Activated T-cell treated with anti-CD3 and anti-CD28 coated beads for 48 hours (primary cell): ENCODE data around the gene SLC44A5.
"Not testable (repeated sequence)": the region's sequence is repeated elsewhere in the genome, so short reads cannot be mapped to it uniquely, and the experiment has no call there.

Experiments used
- DNase-seq: peaks from one replicate; pipeline ENCODE4 v3.0.0-alpha.2; 2020; ENCODE audit warnings: low read depth

The SLC44A5 gene

DNA sequence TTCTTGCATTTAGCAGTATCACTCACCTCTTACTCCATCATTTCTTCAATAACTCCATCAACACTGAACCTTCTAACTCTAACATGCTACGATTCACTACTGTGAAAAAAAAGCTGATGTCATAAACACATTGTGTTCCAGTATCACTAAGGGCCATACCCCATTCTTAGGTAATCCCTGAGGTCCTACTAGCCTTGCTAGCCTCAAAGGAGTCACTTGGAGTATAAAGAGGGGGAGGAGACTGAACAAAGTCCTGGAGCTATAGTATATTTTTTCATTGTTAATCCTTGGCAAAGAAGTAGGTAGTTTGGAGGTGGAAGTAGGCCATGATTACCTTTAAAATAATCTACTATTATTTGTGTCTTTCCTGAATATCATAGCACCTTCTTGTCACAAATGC is at the start of gene SLC44A5:
TSS of gene SLC44A5 (minus strand) at position 101 of the 400 bp plus-strand sequence. CDS start 69,667 bp downstream, outside the sequence.
- DNase-seq: no peak

DNA sequence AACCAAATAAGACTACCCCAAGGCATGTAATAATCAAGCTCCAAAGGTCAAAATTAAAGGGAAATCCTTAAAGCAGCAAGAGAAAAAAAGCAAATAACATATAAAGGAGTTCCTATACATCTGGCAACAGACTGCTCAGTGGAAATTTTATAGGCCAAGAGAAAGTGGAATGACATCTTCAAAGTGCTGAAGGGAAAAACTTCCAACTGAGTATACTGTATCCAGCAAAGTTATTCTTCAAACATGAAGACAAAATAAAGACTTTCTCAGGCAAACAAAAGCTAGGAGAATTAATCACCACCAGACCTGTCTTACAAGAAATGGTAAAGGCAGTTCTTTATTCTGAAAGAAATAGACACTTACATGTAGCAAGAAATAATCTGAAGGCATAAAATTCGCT is 45.0 kb upstream of the SLC44A5 start:
- no peak for DNase-seq

DNA sequence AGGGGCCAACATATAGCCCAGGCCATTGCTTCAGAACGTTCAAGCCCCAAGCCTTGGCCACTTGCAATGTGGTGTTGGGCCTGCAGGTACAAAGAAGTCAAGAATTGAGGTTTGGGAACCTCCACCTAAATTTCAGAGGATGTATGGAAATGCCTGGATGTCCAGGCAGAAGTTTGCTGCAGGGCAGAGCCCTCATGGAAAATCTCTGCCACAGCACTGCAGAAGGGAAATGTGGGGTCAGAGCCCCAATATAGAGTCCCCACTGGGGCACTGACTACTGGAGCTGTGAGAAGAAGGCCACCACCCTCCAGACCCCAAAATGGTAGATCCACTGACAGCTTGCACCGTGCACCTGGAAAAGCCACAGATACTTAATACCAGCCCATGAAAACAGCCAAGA is 36.3 kb upstream of the SLC44A5 start:
- DNase-seq: not testable (repeated sequence)

DNA sequence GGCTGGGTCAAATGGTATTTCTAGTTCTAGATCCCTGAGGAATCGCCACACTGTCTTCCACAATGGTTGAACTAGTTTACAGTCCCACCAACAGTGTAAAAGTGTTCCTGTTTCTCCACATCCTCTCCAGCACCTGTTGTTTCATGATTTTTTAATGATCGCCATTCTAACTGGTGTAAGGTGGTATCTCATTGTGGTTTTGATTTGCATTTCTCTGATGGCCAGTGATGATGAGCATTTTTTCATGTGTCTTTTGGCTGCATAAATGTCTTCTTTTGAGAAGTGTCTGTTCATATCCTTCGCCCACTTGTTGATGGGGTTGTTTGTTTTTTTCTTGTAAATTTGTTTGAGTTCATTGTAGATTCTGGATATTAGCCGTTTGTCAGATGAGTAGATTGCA is 34.2 kb upstream of the SLC44A5 start:
- not testable (repeated sequence) for DNase-seq

DNA sequence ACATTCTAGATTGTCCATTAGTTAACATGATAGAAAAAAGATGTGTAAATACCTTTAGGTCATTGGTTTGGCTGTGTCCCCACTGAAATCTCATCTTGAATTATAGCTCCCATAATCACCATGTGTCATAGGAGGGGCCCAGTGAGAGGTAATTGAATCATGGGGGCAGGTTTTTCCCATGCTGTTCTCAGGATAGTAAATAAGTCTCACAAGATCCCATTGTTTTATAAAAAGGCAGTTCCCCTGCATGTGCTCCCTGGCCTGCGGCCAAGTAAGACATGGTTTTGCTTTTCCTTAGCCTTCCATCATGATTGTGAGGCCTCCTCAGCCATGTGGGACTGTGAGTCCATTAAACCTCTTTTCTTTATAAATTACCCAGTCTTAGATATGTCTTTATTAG is 32.5 kb upstream of the SLC44A5 start:
- no peak for DNase-seq

DNA sequence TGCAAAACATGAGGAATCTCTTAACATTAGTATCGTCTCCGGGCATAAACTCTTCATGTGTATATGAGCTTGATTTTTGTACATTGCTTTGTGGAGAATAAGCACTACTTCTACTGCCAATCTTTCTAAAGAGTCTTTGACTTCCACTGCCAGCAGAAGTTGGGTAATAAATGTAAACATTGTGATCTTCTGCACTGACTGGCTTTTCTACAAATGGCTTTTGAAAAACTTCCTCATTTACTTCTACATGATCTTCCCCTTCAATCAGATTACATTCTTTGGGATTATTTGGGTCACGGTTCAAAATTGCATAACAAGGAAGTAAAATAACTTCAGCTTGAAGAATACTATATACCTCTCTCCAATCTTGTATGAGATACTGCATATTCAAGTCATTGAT is 30.4 kb upstream of the SLC44A5 start:
- DNase-seq: no peak

DNA sequence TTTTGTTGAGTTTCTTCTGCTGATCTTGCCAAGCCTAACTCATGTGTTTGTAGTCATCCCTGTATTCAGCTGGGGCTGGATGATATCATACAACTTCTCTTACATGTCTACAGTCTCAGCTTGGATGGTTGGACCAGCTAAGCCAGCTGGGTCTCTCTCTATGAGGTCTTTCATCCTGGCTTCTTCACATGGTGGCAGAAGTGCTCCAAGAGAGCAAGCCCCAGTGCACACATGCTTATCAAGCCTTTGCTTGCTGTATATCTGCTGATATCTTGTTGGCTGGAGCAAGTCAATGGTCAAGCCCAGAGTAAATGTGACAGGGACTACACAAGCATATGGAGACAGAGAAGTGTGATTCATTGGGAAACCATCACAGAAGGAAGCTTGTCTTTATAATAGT is 29.2 kb upstream of the SLC44A5 start:
- DNase-seq: no peak

DNA sequence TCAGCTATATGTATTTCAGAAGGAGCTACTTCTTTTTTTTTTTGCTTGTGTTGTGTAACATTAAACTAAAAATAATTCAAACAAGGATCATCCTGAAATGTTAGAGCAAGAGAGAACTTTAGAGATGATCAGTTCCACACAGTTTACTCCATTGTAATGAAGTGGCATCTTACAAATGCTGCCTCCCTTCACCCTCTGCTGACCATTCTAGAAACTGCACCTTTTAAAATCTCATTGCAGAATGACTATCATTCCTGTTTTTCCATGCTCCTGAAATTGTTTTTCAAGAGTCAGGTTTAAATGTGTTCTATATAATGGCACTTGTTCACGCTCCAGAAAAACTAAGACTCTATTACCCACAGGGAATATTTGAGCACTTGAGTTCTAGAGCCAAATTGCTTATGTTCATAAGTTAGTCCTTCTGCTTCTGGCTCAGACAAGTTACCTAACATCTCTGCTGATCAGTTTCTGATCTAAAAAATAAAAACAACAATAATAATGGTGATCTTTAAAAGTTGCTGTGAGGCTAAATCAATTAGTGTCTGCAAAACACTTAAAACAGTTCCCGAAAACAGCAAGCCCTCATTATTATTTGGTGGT is 21.5 kb upstream of the SLC44A5 start:
- DNase-seq: no peak

DNA sequence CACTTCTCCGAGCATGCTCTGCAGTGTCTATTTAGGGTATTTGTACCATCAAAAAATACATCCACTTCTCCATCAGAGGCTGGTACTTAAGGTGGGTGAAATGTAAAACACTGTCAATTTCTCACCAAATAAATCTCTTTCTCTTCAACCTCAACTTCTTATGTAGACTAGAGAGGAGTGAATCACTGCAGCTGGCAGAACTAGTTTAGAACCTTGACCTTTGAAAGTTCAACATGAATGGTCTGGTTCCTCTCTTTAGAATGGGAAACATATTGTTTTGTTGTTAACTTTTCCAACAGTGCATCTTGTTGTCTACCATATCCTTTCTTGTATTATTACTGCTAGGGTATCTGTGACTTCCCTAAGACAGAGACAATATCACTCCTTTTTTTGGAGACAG is 20.1 kb upstream of the SLC44A5 start:
- no peak for DNase-seq

DNA sequence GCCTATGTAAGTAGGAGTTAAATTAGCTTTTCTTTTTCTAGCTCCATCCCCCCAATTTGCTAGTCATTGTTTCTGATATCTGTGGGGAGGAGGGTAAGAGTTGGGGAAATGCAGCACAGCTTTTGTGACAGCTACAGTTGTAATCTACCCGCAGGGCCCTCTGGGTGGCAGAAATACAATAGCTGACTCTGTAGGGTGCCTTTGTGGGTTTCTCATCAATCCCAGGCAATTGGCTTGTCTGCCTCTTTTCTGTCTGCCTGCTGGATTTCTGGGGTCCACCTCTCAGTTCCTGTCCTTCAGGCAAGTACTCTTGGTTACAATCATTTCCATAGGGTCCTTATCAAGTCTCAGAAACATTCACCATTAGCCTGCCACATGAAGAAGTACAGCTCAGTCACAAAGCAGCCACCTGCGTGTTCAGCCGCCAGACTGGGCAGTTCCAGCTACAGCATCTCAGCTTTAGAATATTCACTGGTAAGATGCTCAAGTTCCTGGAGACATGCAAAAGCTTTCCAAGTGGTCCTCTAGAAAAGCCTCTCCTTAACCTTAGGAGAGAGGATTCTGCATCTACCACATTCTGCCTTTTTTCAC is 19.2 kb upstream of the SLC44A5 start:
- DNase-seq: no peak

DNA sequence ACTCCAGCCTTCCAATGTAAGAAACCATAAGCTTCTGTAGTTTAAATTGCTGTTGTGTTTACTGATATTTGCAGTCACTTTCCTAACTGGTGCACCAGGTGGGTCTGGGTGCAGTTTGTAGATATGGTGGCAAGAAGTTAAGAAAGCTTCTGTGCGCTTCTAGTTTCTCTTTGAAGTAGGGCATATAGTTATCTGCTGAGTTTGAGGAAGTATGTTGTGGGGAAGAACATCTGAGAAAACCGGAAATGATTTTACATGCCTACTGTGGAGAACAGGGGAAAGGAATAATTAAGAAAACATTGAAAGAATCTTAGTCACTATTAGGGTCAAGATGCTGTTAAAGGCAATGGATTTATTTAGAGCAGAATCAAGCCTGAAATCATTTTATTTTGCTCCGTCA is 14.9 kb upstream of the SLC44A5 start:
- DNase-seq: no peak

DNA sequence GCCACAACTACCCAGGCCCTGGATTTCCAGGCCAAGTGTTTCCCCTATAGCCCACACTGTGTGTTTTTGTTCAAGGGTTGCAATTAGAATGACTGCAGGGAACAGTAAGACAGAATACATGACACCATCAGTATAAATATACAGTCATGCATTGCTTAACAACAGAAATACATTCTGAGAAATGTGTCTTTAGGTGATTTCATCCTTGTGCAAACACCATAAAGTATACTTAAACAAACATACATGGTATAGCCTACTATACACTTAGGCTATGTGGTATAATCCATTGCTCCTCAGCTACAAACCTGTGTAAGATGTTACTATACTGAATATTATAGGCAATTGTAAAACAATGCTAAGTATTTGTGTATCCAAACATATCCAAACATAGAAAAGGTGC is 7.5 kb upstream of the SLC44A5 start:
- DNase-seq: no peak

DNA sequence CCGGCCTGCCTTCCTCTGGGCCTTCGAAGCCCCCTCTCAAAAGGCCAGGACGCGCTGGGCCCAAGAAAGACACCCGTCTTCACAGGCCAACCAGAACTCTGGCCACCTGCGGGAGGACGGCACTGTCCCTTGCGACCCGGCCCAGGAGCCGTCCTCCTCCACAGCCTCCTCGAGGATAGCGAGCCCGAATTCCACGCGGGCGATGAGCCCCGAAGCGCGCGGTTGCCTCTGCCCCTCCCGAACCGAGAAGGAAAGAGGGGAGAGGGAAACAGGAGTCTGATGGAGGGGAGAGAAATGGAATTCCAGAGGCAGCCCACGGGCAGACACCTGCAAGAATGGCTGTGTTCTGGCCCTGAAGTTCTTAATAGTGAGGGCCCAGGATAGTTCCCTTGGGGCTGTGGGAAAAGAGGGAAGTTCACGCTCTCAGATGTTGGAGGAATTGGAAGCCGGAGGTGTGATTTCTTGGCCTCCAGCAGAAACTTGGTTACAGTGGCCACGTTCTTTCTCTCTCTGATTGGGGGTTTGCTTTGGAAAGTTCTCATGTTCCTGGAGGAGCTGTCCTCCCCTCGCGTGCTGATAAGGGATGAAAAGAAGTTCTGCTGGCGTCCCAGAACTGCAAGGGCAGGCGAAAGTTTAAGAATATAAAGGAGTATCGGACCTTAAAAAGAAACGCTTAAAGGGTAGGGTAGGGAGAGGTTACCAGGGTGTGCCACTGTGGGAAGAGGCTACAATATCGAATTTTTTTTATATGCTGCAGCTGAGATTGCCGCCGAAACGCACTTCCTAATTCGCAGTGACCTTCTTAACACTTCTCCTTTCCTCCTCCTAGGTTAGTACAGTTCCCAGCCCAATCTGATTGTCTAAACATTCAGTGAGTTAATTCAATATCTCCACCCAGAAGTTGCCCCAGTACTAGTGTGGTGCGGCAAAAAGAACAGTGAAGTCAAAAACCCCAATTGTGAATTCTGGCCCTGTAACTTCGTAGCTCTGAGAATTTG is 5.8 kb upstream of the SLC44A5 start:
- no peak for DNase-seq

DNA sequence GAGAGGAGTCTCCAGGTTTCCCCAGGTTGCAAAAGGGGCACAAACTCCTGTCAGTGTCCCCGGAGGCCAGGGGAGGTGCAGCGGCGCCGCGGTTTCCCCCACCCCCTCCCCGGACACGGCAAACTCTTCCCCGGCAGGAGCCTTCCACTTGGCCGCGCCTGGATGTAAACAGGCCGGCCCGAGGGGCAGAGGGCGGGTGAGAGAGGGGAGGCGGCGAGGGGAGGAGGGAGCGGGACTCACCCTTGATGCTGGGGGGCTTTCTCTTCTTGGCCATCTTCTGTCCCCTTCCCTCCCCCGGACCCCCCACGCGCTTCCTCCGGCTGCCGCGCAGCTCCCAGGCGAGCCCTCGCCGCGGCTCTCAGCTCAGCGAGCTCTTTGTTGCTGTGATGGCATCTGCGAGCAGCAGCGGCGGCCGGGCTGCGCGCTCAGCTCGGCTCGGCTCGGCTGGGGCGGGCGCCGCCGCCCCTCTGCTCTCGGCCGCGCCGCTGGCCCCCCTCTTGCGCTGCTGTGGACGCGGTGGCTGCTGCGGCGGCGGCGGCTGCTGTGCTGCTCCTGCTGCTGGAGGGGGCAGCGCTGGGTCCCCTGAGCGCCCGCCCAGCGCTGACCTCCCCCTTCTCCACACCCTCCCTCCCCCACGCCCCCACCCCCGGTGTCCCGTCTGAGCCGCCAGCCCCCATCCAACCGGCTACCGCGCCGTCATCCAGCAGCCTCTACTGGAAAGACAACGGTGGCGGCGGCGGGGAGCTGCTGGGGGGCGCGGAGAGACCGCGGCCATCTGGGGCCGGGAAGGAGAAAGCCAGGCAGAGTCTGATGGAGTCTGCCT is 4.9 kb upstream of the SLC44A5 start:
- no peak for DNase-seq

DNA sequence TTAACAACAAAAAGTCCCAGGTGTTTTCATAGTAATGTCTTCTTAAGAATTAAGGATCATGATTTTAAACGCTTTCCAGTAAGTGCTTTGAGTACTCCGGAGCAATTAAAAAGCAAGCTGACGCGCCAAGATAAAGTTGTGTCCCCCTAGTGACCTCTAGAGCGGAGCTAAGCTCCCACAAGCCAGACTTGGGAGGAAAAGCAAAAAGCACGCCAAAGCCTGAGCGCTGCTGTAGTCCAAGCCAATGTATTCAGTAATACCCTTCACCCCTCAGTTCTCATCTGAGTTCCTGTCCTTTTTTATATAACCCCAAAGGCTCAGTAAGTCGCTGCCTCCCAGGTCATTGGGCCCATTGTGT is 3.5 kb upstream of the SLC44A5 start:
- DNase-seq: no peak

DNA sequence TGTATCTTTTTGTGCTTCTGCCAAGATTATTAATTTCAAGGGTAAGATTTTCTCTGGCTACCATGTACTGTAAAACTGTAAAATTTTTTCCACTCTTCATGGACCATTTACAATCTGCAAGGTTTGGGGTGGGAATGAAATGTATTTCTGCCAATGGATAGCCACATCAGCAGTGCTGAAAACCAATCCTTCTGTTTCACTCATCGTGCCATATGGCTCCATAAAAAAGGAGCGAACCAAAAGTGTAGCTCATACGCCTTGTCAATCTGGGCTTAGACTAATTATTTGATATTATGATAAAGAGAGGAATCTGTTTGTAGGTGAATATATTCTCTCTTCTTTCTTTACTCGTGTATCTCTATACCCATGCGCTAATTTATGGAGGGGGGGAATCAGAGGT is 3.0 kb upstream of the SLC44A5 start:
- no peak for DNase-seq

DNA sequence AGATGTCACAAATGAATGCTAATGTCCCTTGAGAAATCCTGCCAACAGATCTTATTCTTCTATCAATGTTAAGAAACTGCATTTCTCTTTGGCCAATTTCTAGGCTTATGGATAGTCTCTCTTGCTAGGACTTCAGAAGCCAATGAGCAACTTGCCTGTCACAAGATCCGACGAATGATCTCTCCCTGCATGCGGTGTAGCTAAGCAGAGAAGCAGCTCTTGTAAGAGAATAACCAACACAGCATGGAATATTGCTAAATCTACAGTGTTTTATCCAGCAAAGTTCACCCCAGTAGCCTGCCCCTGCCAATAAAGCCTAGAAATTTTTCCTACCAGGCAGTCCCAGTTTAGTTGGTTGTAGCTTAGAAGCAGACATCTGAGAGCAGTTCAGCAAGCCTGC is 2.1 kb upstream of the SLC44A5 start:
- DNase-seq: no peak

DNA sequence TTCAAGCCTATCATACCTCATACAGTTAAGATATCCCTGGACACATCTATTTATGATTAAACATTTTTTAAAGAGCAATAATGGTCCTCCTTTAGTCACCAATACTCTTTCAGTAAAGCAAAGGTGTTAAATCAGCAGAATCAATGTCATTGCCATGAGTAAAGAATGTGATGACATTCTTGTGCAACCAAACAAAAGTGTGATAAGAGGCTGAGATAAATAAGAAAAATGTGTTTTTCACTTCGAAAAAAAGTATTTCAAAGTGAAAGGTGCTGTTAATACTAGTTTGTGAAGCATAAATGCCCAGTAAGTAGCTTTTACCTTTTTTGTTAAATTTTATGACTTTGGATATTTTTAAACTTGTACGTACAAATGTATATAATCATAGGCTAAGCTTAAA is 8.4 kb downstream of the SLC44A5 start:
- DNase-seq: no peak

DNA sequence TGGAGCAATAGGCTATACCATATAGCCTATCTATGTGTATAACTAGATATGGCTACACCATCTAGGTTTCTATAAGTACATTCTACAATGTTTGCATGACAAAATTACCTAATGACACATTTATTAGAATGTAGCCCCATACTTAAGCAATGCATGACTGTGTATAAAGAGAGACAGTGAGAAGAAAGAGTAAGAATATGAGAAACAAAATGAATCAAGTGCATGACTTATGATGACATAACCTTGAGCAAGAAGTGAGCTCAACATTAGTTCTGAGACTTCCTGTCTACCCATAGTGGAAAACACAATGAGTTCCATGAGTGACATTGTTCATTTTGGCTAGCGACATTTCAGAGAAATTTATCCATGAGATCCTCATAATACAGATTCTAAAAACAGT is 10.1 kb downstream of the SLC44A5 start:
- no peak for DNase-seq

DNA sequence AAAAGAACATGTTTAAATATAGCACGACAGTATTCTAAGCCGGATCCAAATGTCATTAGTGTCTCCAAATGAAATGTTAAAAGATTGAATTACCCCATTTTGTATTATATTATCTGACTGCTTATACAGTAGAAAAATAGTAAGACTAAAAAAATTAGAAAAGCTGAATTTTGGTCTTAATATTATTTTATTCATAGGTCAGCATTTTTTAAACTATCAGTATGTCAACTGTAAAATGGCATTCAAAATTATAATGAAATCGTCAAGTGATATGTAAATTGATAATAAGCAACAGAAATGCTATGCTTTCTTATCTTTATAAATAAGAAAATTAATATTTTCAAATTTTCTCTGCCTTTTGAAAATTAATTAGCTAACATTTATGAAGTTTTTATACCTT is 16.6 kb downstream of the SLC44A5 start:
- DNase-seq: no peak

DNA sequence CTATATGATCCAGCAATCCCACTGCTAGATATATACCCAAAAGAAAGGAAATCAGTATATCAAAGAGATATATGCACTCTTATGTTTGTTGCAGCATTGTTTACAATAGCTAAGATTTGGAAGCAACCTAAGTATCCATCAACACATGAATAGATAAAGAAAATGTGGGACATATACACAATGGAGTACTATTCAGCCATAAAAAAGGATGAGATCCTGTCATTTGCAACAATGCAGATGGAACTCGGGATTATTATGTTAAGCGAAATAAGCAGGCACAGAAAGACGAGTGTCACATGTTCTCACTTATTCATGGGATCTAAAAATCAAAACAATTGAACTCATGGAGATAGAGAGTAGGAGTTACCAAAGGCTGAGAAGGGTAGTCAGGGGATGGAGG is 17.5 kb downstream of the SLC44A5 start:
- DNase-seq: not testable (repeated sequence)

DNA sequence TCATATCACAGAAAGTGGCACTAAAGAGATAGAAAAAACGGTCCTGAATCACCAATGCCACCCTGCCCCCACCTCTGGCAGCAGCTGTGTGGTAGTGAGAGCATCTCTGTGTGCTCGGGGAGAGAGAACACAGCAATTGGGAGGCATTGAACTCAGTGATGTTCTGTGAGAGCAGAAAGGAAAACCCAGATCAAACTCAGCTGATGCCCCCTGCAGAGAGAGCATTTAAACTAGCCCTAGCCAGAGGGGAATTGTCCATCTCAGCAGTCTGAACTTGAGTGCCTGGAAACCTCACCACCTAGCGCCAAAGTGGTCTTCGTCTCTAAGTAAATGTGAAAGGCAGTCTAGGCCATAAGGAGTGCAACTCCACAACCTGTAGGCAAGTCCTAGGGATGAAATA is 21.3 kb downstream of the SLC44A5 start:
- DNase-seq: no peak
